ENCODE measurements around the gene SNRNP70.
A peak's percentile ranks its signal among the peaks of the same experiment; 100 is the strongest.

SNRNP70 gene

GRCh38 chr19:49127674-49128544, 42.7 kb downstream of the SNRNP70 start:
- H3K4me3 ChIP-seq (ENCODE audit: low read depth, low read length), result peak overlapping the region; percentile 58
- peak; percentile 56 for DNase-seq (ENCODE audit: low read depth, low spot score)
- POLR2A ChIA-PET, result interaction anchor here (0.9 kb wide), 1 partner anchor 49 kb away, joined by 3 read pairs; no protein-coding TSS in a partner anchor
- TF ChIP-seq CTCF (IDR thresholded peaks at IDR 0.05; ENCODE audit: insufficient read depth, low read length, missing control alignments), result peak; percentile 39
- CTCF ChIA-PET, result interaction anchor here (1.1 to 4.5 kb wide), 7 partner anchors 14 to 443 kb away, joined by 3 to 32 read pairs (median 5); partner anchors contain the start of gene LIN7B

DNA sequence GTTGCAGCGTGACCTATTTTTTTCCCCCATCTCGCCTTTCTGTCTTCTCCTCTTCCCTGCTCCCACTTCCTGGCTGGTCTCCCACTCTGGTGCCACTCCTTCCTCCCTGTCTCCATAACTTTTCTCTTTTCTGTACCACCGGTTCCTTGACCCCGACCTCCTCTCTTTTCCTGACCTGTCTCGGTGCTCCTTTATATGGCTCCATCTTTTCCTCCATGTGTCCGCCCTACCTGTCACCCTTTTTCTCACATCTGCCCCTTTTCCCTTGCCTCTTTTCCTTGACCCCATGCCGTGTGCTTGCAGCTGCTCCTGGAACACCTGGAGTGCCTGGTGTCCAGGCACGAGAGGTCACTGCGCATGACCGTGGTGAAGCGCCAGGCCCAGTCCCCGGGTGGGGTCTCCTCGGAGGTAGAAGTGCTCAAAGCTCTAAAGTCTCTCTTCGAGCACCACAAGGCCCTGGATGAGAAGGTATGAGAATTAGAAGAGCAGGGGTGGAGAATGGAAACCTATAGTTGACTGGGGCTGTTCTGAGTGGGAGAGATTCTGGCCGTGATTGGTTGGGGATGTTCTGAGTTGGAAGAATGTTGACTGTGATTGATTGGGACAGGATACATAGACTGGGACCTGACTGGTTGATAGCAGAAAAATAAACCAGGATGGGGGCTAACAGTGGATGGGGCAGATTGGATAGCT, 43.4 kb downstream of the SNRNP70 start:
- ChIA-PET CTCF (interaction anchor here (0.8 to 4.5 kb wide), 12 partner anchors 11 to 442 kb away, joined by 3 to 32 read pairs (median 4); partner anchors contain the start of gene LIN7B), POLR2A (no interaction called here)
- H3K4me3 ChIP-seq (ENCODE audit: low read depth, low read length), result peak overlapping the region; percentile 58; the same call in 1 of the 2 replicates
- TF ChIP-seq CTCF (IDR thresholded peaks at IDR 0.05; ENCODE audit: insufficient read depth, low read length, missing control alignments), result no peak
- DNase-seq (ENCODE audit: low read depth, low spot score), result no peak

DNA sequence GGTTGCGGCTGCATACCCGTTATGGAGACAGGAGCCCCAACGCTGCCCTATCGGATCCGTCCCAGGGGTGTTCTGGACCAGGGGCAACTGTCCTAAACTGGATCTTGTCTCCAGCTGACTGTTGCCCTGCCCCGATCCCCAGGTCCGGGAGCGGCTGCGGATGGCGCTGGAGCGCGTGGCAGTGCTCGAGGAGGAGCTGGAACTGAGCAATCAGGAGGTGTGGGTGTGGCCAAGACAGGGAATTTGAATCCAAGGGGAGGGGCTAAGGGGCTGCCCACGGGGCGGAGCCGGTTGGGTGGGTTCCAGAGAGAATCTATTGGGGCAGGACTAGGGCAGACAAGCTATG, 44.0 kb downstream of the SNRNP70 start:
- no peak for TF ChIP-seq CTCF (IDR thresholded peaks at IDR 0.05; ENCODE audit: insufficient read depth, low read length, missing control alignments)
- CTCF ChIA-PET, result interaction anchor here (0.8 to 4.5 kb wide), 10 partner anchors 10 to 442 kb away, joined by 3 to 32 read pairs (median 4); partner anchors contain the start of gene LIN7B
- H3K4me3 ChIP-seq (ENCODE audit: low read depth, low read length), result no peak overlapping the region
- no peak for DNase-seq (ENCODE audit: low read depth, low spot score)
- POLR2A ChIA-PET, result no interaction called here

DNA sequence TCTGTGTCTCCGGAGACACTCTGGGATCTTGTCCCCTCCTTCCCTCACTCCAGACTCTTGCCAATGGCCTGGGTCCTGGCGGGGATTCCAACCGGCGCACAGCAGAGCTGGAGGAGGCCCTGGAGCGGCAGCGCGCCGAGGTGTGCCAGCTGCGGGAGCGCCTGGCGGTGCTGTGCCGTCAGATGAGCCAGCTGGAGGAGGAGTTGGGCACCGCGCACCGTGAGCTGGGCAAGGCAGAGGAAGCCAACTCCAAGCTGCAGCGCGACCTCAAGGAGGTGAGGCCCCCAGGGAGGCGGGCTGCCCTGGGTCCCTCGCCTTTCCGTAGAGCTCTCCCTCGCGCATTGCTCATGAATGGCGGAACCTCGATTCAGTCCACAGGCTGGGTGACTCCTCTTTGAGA, 45.1 kb downstream of the SNRNP70 start:
- no peak for TF ChIP-seq CTCF (IDR thresholded peaks at IDR 0.05; ENCODE audit: insufficient read depth, low read length, missing control alignments)
- H3K4me3 ChIP-seq (ENCODE audit: low read depth, low read length), result no peak overlapping the region
- no peak for DNase-seq (ENCODE audit: low read depth, low spot score)
- CTCF ChIA-PET, result interaction anchor here (1.0 to 4.5 kb wide), 7 partner anchors 9 to 69 kb away, joined by 3 to 32 read pairs (median 5); partner anchors contain the start of gene LIN7B
- POLR2A ChIA-PET, result no interaction called here

GRCh38 chr19:49132974-49133609, 47.8 kb downstream of the SNRNP70 start:
- H3K4me3 ChIP-seq (ENCODE audit: low read depth, low read length), result no peak overlapping the region
- ChIA-PET CTCF (interaction anchor here (0.9 to 2.1 kb wide), 3 partner anchors 13 to 28 kb away, joined by 3 to 16 read pairs (median 3); no protein-coding TSS in a partner anchor), POLR2A (no interaction called here)
- DNase-seq (ENCODE audit: low read depth, low spot score), result no peak
- TF ChIP-seq CTCF (IDR thresholded peaks at IDR 0.05; ENCODE audit: insufficient read depth, low read length, missing control alignments), result no peak
